Measurements from ENCODE around the gene ADAMTS7.
"Not testable (repeated sequence)": the region's sequence is repeated elsewhere in the genome, so short reads cannot be mapped to it uniquely, and the experiment has no call there.

Gene ADAMTS7

DNA sequence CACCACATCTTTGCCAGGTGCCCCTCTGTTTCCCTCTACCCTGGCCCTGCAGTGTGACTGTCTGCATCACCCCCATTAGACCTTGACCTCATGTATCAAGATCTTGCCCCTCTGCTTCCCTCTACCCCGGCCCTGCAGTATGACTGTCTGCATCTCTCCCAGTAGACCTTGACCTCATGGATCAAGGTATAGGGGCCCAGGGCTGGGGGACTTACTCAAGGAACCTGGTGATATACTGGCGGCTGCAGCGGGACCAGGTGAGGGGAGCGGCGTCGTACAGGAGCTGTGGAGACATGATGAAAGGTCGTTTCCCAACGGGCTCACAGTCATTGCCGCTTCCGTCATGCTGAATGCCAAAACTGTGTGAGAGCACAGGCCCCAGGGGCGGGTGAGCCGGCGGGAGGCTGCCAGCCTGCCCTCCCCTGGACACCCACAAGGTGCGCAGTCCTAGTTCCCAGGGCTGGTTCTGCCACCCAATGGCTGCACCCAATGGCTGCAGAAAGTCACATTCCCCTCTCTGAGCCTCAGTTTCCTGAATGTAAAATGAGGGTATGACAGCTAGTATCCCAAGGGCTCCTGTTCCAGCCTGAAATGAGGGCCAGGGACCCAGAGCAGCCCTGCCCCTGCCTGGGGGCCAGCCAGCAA lies 23.1 kb downstream of the ADAMTS7 start:
- in situ Hi-C loops (cut with MboI; ENCODE audit: low sequenced_read_pairs), result no loop called here

DNA sequence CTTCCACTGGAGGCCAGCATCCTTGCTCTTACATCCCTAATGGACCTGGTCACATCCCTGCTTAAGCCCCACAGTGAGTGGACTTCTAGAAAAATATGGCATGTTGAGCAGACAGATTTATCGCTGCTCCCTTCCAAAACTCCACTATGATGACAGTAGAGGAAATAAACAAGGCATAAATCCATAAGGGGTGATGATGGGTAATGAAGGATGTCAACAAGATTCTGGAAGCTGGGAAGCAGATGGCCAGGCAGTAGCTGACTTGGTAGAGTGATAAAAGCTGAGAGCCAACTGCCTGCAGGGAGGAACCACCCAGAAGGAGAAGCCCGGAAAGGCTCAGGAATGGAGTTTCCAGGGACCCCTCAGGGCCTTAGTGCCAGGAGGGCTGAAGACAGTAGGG lies 28.9 kb downstream of the ADAMTS7 start:
- in situ Hi-C loops (cut with MboI; ENCODE audit: low sequenced_read_pairs), result not testable (repeated sequence)

DNA sequence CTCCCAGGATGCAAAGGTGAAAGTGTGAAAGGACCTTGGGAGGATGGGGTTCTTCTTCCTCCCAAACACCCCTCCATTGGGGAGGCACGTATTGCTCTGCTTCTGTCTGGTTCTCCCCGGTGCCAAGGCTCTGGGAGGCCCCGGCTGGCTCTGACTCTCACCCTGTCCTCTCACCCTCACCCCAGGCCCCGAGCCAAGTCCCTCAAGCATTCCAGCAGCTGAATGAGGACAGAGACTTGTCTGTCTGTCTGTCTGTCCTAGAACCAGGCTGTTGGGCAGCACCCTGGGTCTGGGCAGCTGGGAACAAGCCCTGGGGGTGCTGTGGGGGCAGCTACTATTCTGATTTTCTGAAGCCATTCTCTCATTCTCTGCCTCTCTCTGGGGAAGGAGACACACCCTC lies 29.9 kb downstream of the ADAMTS7 start:
- in situ Hi-C loops (cut with MboI; ENCODE audit: low sequenced_read_pairs), result not testable (repeated sequence)

DNA sequence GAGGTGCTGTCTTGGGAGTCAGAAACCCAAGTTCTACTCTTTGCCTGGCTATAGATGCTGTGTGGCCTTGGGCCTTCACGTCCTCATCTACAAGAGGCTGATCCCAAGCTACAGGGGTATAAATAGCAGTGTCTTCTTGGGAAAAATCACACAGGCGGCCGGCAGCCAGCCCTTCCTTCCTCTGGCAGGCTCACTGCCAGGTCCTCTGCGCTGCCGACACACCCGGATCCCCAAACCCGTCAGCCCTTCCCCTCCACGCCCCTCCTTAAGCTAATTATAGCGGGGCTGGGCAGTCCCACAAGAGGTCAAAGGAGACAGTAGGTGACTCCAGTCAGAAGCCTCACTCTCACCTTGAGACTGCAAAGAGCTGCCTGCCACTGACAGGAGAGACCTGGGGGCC lies 31.3 kb downstream of the ADAMTS7 start:
- in situ Hi-C loops (cut with MboI; ENCODE audit: low sequenced_read_pairs), result not testable (repeated sequence)

DNA sequence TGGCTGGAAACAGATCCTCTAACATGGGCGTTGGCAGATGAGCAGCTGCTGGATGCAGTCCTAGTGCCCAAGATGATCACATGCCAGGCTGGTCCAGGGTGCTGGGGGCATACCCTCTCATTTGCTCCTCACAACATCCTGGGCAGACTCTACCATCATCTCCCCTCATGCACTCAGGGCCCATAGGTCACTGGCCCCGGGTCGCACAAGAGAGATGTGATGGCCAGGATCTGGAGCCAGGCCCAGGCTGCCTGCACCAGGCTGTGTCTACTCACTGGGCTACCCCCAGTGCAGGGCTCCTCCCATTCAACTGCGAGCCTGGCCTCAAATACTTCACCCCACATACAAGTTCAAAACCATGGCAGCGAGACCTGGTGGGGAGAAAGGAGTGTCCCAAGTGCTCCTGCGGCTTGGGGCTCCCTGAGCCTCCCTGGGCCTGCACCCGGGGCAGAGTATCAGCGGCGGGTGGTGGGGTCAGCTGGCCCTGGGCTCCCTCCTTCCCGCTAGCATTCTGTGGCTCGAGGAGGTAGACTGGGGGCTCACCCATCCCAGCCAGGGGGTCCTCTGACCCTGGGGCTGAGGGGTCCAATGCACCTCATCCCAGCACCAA lies 32.0 kb downstream of the ADAMTS7 start:
- in situ Hi-C loops (cut with MboI; ENCODE audit: low sequenced_read_pairs), result not testable (repeated sequence)

DNA sequence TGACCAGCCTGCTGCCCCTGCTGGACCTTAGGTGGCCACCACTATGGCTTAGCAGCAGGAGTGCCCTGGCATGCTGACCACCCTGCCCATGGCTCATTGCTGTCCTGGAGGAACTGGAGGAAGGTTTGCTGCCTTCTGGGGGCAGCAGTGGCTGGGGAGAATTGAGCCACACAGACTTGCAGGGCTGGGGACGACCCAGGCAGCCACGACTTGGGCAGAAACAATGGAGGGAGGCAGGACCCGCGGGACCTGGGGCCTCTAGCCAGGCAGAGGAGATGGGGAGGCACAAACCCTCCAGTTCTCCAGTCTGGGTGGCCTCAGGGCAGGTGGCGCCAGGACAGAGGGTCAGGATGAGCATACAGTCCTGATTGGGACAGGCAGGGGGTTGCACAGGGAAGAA lies 32.8 kb downstream of the ADAMTS7 start:
- in situ Hi-C loops (cut with MboI; ENCODE audit: low sequenced_read_pairs), result no loop called here

DNA sequence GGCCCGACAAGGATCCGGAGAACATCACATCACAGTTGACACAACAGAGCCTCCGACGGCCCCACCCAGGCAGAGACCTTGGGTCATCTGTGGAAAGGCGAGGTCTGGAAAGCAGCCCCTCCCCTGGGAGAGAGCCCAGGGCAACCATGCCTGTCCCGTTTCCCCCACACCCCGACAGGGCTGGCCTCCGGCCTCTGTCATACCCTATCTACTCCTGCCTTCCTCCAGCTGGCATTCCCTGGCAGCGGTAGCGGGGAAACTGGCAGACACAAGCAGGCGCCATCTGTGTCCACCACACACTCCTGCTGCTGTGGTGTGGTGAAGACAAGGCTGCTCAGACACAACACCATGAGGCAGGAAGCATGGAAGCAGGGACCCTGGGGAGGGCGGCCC lies 33.3 kb downstream of the ADAMTS7 start:
- in situ Hi-C loops (cut with MboI; ENCODE audit: low sequenced_read_pairs), result not testable (repeated sequence)

DNA sequence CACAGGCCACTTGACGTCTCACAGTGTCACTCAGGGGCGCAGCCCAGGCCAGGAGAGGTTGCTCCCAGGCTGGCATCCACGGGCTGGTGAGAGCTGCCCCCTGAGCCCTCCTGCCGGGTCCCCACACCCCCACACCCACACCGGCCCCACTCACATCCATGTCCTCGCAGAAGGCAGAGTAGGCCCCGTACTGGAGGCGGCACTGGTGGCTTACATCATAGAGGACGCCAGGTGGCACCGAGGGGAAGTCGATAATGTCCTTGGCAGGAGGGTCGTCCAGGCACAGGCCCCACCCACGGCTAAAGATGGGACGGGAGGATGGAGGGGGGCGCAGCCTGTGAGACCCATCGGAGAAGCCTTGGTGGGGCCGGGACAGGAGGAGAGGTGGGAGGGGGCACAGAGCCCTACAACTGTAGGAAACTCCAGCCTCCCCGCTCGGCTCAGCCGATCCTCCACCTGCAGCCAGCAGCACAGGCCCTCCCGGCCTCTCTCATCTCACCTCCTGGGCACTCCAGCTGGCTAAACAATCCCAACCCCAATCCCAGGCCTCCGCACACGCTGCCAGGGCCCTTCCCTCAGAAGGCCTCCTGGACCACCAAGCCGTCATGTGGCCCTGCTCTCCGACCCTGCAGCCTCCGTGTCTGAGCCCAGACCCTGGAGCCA lies 33.8 kb downstream of the ADAMTS7 start:
- in situ Hi-C loops (cut with MboI; ENCODE audit: low sequenced_read_pairs), result not testable (repeated sequence)

DNA sequence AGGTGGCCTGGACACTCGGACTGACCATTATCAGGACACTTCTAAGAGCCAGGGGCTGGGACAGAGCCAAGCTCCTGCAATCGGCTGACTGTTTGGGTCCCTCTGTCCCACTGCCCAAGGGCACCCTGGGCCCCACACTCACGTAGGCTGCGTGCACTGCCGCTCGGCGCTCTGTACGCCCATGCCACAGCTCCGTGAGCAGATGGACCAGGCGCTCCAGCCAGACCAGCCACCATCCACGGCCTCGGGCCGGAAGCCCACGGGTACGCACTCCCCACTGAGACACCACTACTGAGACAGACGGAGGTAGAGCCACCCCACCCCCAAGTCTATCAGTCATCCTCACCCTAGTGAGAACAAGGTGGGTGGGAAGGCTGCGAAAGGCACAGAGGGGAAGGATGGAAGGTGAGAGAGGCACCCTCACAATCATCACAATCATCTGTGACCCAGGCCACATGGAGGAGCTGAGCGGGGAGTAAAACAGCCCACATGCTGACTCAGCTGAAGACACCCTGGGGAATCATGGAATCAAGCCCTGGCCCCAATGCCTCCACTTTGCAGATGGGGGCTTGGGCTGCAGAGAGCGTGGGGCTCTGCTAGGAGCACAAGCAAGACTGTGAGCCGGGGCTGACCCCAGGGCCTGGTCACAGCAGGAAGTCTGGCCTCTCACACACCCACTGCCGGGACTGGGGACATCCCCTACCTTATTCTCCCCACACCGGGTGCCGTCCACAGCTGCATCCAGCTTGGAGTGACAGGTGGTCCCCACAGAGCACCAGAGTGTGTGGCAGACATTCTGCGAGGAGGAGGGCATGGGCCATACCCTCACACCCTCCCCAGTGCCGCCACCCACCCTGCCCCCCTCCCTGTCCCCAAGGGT lies 35.0 kb downstream of the ADAMTS7 start:
- in situ Hi-C loops (cut with MboI; ENCODE audit: low sequenced_read_pairs), result not testable (repeated sequence)

DNA sequence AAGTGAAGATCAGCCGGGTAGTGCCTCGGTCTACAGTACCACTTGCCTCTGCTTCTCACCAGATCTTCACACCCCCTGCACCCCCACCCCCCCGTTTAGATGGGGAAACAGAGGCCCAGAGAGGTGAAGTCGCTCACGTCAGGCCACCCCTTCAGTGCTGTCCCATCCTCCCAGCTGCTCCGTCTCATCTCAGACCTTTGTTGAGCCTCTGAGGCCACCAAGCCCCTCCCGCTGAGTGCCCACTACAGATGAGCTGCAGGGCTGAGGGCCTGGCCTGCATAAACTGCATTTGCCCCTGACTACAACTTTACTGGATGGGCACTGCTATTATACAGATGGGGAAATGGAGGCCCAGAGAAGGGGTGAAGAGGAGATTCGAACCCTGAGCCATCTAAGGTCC lies 35.8 kb downstream of the ADAMTS7 start:
- in situ Hi-C loops (cut with MboI; ENCODE audit: low sequenced_read_pairs), result no loop called here

DNA sequence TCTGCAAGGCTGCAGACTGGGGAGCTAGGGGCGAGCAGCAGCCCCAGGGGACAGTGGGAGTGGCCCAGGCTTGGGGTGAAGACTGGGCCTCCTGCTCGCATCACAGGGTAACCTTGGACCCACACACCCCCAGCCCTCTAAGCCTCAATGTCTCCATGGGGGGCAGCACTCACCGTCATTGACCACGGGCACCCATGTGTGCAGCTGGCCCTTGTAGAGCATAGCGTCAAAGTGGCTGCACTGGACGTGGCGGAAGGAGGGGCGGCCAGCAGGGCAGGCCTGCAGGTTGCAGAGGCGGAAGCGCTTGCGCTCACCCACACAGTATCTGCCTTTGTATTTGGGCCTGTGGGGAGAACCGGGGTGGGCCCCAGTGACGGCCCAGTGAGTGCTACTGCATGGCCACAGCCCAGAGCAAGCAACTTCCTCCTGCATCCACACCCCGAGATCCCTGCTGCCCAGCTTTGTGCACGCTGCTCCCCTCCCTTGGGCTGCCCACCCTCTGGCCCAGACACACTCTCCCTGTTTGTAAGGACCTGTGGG lies 36.7 kb downstream of the ADAMTS7 start:
- in situ Hi-C loops (cut with MboI; ENCODE audit: low sequenced_read_pairs), result not testable (repeated sequence)

DNA sequence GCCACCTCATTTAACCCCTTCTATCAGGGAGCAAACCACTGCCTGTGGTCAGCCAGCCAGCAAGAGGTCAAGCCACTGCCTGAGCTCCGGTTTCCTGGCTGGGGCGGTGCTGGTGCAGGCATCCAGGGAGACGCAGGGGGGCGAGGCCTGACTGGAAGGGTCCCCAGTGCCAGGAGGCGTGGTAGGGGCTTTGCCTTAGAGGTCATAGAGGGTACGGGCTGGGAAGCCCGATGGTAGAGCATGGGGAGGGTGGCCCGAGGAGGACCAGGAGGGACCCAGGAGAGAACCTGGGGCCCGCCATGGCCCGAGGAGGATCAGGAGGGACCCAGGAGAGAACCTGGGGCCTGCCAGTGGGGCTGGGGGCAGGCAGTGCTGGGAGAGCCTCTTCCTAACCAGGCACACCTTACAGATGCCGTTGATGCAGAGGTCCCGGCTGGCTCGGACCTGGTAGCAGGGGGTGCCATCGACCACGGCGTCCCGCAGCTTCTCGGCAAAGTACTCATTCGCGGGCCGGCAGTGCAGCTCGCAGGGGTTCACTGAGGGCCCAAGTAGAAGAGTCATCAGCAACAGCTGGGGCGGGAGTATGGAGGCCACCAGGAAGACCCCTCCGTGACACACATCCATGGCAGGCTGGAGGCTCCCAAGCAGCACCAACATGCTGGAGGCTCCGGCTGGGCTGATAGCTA lies 37.4 kb downstream of the ADAMTS7 start:
- in situ Hi-C loops (cut with MboI; ENCODE audit: low sequenced_read_pairs), result not testable (repeated sequence)

DNA sequence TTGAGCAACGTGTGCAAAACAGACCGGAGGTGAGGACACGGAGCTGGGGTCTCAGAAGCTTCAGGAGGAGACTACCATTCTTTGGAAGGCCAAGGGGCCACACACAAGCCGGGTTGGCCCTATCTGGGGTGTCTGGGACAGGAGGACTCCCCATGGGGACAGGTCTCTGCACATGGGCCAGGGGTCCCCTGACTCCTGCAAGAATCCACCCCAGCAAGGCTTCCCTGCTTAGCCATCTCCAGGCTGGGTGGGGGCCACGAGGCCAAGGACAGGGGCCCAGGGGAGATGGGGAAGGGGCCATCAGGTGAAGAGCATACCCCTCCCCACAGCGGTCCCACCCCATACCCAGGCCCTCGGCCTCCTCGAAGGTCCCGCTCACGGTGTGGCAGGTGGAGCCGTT lies 38.5 kb downstream of the ADAMTS7 start:
- in situ Hi-C loops (cut with MboI; ENCODE audit: low sequenced_read_pairs), result no loop called here

DNA sequence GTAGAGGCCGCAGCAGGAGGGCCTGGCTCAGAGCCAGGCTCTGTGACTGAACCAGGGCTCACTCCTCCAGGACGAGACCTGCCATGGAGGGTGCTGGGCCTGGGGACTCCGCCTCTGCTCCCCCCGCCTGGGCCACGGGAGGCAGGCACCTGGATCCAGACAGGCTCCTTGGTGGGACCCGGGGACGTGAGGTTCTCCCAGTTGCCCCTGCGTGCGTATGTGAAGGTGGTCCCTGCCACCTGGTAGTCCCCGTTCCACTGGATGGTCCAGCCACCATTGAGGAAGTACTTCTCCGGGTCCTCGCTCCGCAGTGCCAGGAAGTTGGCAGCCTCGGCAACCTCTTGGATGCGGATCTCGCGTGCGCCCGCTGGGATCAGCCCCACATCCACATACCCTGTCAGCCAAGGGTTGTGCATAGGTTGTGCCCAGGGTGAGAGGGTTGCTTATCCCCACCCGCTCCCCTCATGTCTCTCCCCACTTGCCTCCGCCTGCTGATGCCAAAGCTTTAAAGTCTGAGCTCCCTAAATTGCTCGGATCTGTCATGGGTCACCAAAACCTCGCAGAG lies 39.7 kb downstream of the ADAMTS7 start:
- in situ Hi-C loops (cut with MboI; ENCODE audit: low sequenced_read_pairs), result not testable (repeated sequence)

DNA sequence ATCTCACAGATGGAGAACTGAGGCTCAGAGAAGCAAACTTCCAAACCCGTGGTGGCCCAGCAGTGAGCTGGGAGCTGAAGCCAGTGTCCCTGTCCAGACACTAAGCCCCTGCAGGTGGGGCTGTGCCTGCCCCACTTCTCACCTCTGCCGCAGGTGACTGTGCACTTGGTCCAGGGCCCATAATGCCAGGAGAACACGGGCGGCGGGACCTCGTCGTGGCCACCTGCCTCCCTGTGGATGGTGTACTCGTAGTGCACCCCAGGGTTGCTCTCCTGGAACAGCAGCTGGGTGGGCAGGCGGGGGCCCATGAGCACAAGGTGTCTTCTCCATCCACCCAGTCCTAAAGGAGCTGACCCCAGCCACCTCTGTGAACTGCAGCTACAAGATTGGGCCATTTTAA lies 40.2 kb downstream of the ADAMTS7 start:
- in situ Hi-C loops (cut with MboI; ENCODE audit: low sequenced_read_pairs), result not testable (repeated sequence)

DNA sequence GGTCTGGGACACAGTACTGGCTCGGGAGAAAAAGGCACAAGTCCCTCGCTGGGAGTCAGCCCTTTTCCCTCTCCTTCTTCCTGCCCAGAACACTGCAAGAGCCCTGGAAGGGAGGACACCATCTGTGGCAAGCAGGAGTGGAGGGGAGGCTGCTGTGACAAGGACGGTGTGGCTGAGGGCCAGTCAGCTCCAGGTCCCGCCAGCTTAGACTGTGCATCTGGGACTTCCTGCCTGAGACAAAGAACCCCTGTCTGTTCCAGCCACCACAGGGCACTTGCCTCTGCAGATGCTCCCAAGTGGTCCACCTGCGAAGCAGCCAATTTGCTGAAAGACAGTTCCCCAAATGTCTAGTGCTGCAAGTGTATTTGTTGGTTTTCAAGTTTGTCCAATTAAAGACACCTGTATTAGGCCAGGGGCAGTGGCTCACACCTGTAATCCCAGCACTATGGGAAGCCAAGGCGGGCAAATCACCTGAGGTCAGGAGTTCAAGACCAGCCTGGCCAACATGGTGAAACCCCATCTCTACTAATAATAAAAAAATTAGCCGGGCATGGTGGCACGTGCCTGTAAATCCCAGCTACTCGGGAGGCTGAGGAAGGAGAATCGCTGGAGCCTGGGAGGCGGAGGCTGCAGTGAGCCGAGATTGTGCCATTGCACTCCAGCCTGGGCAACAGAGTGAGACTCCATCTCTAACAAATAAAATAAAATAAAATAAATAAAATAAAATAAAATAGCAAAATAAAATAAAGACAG lies 41.6 kb downstream of the ADAMTS7 start:
- in situ Hi-C loops (cut with MboI; ENCODE audit: low sequenced_read_pairs), result not testable (repeated sequence)

DNA sequence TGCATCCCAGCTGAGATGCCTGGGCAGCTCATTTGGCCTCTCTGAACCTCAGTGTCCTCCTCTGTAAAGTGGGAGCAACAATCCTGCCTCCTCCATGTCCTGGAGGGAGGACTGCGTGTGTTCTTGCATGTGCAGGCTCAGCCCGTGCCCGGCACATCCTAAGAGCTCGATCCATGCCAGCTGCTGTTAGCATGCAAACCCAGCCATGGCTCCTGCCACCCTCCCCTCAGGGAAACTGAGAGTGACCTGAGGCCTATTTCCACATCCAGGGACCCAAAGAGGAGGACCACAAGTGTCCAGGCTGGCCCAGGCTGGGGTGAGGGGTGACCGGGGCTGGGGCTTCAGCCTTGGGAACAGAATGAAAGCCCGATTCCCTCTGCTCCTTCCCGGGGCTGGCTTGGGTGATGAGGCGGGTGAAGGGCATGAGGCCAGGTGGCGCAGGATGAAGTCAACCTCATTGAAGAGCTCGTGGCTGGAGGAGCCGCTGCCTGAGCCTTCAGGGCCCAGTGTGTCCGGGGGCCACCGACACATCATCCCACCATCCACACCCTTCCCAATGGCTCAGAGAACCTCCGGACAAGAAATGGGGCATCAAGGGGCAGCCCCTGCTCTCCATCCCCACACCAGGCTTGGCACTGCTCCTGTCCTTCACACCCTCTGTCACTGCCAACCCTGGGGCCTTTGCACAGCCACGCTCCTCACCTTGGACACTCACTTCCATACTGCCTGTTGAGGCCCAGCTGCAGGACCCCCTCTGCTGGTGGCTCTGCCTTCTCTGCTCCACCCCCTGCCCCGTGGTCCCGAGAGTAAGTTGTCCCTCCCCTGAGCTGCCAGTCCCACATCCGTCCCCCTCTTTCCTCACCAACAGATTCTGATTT lies 42.5 kb downstream of the ADAMTS7 start:
- in situ Hi-C loops (cut with MboI; ENCODE audit: low sequenced_read_pairs), result no loop called here

DNA sequence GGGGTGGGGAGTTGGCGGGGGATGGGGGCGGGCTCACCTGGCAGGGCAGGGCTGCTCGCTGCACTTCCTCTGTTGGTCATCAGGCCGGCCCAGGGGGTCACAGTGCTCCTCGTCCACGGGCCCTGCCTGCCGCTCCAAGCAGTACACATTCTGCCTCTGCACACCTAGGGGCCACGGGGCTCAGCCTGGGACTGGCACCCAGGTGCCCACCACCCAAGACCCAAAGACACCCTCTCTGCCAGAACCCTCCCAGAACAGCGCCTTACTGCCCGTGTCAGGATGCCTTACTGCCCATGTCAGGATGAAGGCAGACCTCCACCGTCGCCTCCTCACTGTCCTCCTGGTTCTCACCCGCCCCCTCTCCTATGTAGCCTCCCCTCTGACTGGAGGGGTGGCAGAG lies 43.2 kb downstream of the ADAMTS7 start:
- in situ Hi-C loops (cut with MboI; ENCODE audit: low sequenced_read_pairs), result no loop called here

All from HL-60/S4 (cell line).